ENCODE measurements around the gene CDKN2A. TPM values are rescaled to one million over a fixed set of nuclear protein-coding genes. Genes with fewer than 3 reads are reported as not detected.
A peak's percentile ranks its signal among the peaks of the same experiment; 100 is the strongest.

CDKN2A gene
- total and polyA plus RNA-seq, 8 donors: 0.30 to 1.6 (median 0.75) TPM; not detected in 4

DNA sequence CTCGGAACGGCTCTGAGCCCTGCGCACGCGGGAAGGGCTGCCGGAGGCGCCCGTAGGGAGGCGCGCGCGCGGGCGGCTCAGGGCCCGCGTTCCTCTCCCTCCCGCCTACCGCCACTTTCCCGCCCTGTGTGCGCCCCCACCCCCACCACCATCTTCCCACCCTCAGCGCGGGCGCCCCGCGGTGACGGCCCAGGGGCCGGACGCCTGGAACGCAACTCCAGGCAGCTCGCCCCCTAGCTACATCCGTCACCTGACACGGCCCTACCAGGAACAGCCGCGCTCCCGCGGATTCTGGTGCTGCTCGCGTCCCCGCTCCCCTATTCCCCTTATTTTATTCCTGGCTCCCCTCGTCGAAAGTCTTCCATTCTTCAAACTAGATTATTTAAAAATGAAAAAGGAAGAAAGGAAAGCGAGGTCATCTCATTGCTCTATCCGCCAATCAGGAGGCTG lies 389 bp upstream of the CDKN2A start, which contains the start of gene CDKN2B-AS1:
TSS of gene CDKN2B-AS1 (plus strand) at position 236 of the 450 bp plus-strand sequence.
- Histone ChIP-seq H3K9me3 (no peaks in the 10 kb centered on the region), H3K4me3 (peak within 1 kb of the TSS; percentile 90 to 97), H3K27me3 (peaks cover 28 to 79% of the 10 kb centered on the region in 2 donors), H3K4me1 (peaks cover 4 to 17% of the 10 kb centered on the region in 2 donors), H3K27ac (peak within 1 kb of the TSS; percentile 85 to 94), H3K36me3 (no peaks in the 10 kb centered on the region)
- DNase-seq: peak in 3 of 4 donors; percentile 50 to 87 (median 61)
- no peak for TF ChIP-seq CTCF (IDR thresholded peaks at IDR 0.05)
- intact Hi-C loops (cut with DNase I): no loop called here
- peak; percentile 73 for ATAC-seq

- Histone ChIP-seq H3K4me3 (no peak overlapping the region), H3K4me1 (peaks cover 4 to 17% of the 10 kb centered on the region in 2 donors), H3K36me3 (no peaks in the 10 kb centered on the region), H3K27ac (no peak overlapping the region), H3K9me3 (no peaks in the 10 kb centered on the region), H3K27me3 (peaks cover 43 to 90% of the 10 kb centered on the region in 2 donors)
- intact Hi-C loops (cut with DNase I): no loop called here
- no peak for TF ChIP-seq CTCF (IDR thresholded peaks at IDR 0.05)
- no peak for ATAC-seq
- DNase-seq: no peak
Measured at GRCh38 chr9:21993007-21993406, 1.2 kb downstream of the CDKN2A start.

- TF ChIP-seq CTCF (IDR thresholded peaks at IDR 0.05): no peak
- ATAC-seq: no peak
- Histone ChIP-seq H3K27me3 (peaks cover 56 to 88% of the 10 kb centered on the region in 2 donors), H3K36me3 (no peaks in the 10 kb centered on the region), H3K27ac (no peak overlapping the region), H3K9me3 (no peaks in the 10 kb centered on the region), H3K4me3 (no peak overlapping the region), H3K4me1 (peaks cover 4 to 17% of the 10 kb centered on the region in 2 donors)
- intact Hi-C loops (cut with DNase I): no loop called here
- no peak for DNase-seq
Measured at GRCh38 chr9:21991072-21991959, 2.9 kb downstream of the CDKN2A start.

DNA sequence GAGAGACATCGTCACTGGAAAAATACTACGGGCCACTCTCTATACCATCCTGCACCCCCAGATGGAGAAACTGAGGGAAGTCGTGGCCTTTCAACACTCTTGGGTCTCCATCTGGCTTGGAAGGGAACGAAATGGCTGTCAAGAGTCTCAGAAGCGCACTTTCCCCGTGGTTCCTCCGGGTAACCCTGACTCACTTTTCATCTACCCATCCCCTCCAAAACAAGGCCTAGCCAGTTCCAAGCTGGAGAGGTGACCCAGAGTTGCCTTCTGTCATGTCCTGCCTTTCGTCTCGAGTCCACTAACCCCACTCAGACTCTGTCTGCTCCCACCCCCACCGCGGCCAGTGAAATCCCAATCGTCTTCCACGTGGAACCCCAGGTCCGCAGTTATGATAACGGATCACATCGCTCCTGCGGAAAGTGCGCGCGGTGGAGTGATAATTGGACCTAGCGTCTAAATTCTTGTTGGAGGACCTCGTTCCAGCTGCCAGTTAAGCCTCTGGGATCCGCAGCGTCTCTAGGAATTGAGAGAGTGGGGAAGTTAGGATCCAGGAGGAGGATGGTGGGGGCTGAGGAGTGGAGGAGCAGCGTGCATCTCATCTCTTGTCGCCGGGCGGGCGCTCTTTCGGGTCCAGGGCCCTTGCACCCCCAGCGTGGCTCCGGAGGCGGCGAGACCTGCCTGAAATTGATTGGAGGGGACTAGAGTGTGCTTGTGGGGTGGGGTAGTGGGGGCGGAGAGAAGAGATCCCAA lies 4.6 kb downstream of the CDKN2A start:
- H3K4me3 ChIP-seq: no peak overlapping the region
- DNase-seq (peak in 1 of 4 donors; percentile 60), ATAC-seq (no peak)
- intact Hi-C loops (cut with DNase I): no loop called here
- no peak overlapping the region for H3K27ac ChIP-seq
- H3K36me3 ChIP-seq: no peaks in the 10 kb centered on the region
- no peak for TF ChIP-seq CTCF (IDR thresholded peaks at IDR 0.05)
- peaks cover 73 to 95% of the 10 kb centered on the region in 2 donors for H3K27me3 ChIP-seq
- H3K9me3 ChIP-seq: no peaks in the 10 kb centered on the region
- peaks cover 0 to 9% of the 10 kb centered on the region in 2 donors for H3K4me1 ChIP-seq
